GM18526 (cell line): ENCODE measurements around the gene ASPRV1.

Source experiments
- POLR2A ChIP-seq: IDR thresholded peaks from 3 replicates; pipeline ENCODE4 v1.6.1; 2011; ENCODE audit not compliant: insufficient read length; ENCODE audit errors: extremely low read depth

ASPRV1 gene

GRCh38 chr2:69961496-69961895 lies at the start of gene ASPRV1:
ASPRV1 (minus strand) TSS chr2:69961631; CDS start chr2:69961436, 195 bp downstream.
- no peak for TF ChIP-seq POLR2A

- no peak for TF ChIP-seq POLR2A
These were observed 49.2 kb upstream of the ASPRV1 start for GRCh38 chr2:70010576-70011111.

- no peak for TF ChIP-seq POLR2A
These were observed 48.5 kb upstream of the ASPRV1 start for GRCh38 chr2:70009762-70010575.

- TF ChIP-seq POLR2A = no peak
These were observed 46.9 kb upstream of the ASPRV1 start for GRCh38 chr2:70008290-70008689.

GRCh38 chr2:70007151-70007550 lies 45.7 kb upstream of the ASPRV1 start:
- TF ChIP-seq POLR2A = no peak

- no peak for TF ChIP-seq POLR2A
These were observed 45.0 kb upstream of the ASPRV1 start for GRCh38 chr2:70006447-70006784.

- no peak for TF ChIP-seq POLR2A
These were observed 44.5 kb upstream of the ASPRV1 start for GRCh38 chr2:70005752-70006446.

GRCh38 chr2:70005216-70005615 lies 43.8 kb upstream of the ASPRV1 start:
- no peak for TF ChIP-seq POLR2A

- TF ChIP-seq POLR2A = no peak
These were observed 41.8 kb upstream of the ASPRV1 start for GRCh38 chr2:70003093-70003830.

- TF ChIP-seq POLR2A = no peak
These were observed 40.9 kb upstream of the ASPRV1 start for GRCh38 chr2:70002241-70002899.

- no peak for TF ChIP-seq POLR2A
These were observed 37.3 kb upstream of the ASPRV1 start for GRCh38 chr2:69998761-69999160.

GRCh38 chr2:69997015-69997830 lies 35.8 kb upstream of the ASPRV1 start:
- no peak for TF ChIP-seq POLR2A

GRCh38 chr2:69995511-69995910 lies 34.1 kb upstream of the ASPRV1 start:
- no peak for TF ChIP-seq POLR2A

GRCh38 chr2:69994166-69994565 lies 32.7 kb upstream of the ASPRV1 start:
- no peak for TF ChIP-seq POLR2A
